CD4-positive, alpha-beta T cell treated with Interleukin-21 for 1 hour (primary cell): Measurements from ENCODE around the gene HES1.
"Not testable (repeated sequence)": the region's sequence is repeated elsewhere in the genome, so short reads cannot be mapped to it uniquely, and the experiment has no call there.

Source experiments
- DNase-seq: peaks from one replicate; pipeline ENCODE4 v3.0.0-alpha.2; 2020

HES1 gene

DNA sequence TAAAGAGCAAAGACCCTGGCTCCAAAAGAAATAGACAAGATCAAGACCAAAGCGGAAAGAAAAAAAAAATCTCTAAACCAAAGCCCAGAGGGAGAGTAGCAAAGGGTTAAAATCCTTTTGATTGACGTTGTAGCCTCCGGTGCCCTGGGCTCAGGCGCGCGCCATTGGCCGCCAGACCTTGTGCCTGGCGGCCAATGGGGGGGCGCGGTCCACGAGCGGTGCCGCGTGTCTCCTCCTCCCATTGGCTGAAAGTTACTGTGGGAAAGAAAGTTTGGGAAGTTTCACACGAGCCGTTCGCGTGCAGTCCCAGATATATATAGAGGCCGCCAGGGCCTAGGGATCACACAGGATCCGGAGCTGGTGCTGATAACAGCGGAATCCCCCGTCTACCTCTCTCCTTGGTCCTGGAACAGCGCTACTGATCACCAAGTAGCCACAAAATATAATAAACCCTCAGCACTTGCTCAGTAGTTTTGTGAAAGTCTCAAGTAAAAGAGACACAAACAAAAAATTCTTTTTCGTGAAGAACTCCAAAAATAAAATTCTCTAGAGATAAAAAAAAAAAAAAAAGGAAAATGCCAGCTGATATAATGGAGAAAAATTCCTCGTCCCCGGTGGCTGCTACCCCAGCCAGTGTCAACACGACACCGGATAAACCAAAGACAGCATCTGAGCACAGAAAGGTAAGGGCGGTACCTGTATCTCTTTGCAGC is at the start of gene HES1:
Gene HES1, plus strand, starts transcription at position 343 of the 713 bp plus-strand sequence. Its CDS starts 233 bp downstream, at position 576.
- DNase-seq = peak; percentile 41

- no peak for DNase-seq
These were observed 49.4 kb upstream of the HES1 start for GRCh38 chr3:194086388-194087075.

DNA sequence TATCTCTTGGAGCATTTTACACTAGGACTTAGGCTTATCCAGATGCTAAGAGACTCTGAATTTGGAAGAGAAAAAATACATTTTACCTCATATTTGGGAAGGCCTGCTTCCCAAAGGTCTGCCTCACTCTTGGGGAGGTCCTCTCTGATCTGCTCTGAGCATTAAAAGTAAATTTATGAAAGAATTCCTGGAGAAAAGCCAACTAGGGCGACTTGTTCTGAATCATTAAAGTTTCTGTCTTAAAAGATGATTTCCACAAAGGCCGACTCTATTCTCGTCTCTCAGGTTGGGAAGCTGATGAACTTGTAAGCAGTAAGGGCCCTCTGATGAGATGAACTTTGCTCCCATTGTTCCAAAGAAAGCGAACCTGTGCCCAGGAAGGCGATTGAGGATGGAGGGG is 48.7 kb upstream of the HES1 start:
- no peak for DNase-seq

DNA sequence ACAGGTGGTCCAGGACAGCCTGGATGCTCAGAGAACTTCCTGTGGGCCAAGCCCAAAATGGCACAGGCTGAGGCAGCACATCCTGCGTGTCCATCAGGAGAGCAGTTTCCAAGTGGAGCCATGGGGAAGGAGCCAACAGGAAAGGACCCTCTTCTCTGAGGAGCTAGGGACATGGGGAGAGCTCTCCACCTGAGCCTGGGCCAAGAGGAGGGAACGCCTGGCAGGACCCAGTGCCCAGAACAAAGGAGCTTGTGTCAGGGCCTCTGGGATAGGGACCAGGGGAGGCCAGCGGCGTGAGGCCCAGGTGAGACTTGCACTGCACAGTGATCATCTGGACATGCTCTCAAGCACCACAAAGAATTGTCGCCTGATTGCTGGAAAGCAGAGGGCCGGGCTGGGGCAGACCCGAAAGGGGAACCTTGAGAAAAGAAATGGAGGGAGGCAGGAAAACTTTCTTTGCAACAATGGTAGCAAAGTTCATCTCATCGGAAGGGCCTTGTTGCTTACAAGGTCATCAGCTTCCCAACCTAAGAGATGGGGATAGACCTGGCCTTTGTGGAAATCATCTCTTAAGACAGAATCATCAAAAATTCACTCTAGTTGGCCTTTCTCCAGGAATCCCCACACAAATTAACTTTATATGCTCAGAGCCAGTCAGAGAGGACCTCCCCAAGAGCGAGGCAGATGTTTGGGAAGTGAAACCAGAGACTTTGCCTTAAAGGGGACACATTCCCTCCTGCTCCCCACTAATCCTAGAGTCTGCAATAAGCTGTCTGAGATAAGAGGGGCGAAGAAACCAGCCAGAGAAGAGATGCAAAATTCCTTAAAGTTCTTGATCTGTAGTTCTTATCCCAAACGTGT is 47.7 kb upstream of the HES1 start:
- DNase-seq = no peak

- peak; percentile 25 for DNase-seq
These were observed 46.4 kb upstream of the HES1 start for GRCh38 chr3:194089357-194090177.

DNA sequence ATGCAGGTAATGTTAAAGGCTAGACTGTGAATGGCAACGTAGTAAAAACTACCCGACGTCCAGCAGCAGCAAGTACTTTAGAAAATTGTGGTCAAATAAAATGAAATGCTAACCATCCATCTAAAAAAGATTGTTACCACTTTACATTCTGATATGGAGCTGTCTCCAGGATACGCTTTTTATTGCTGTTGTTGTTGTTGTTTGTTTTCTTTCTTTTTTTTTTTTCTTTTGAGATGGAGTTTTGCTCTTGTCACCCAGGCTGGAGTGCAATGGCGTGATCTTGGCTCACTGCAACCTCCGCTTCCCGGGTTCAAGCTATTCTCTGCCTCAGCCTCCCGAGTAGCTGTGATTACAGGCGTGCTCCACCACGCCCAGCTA is 45.8 kb upstream of the HES1 start:
- not testable (repeated sequence) for DNase-seq

DNA sequence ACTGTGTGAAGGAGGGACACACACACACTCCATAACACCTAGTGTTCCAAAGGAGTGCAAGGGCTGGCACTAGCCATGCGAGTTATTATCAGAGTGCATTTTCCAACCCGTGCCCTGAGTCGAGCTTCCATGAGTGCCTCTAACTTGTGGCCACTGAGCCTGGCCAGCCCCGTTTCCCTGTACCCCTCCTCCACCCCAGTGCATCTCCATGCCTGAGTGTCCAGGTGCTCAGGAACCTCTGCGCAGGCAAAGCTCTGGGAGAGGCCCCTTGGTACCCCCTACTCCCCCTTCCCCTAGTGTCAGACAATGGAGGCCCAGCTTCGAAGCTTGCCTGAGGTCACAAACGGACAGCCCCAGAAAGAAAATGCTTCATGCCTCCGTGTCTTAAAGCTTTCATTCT is 45.2 kb upstream of the HES1 start:
- DNase-seq = no peak

- DNase-seq = no peak
These were observed 44.8 kb upstream of the HES1 start for GRCh38 chr3:194091141-194091540.

DNA sequence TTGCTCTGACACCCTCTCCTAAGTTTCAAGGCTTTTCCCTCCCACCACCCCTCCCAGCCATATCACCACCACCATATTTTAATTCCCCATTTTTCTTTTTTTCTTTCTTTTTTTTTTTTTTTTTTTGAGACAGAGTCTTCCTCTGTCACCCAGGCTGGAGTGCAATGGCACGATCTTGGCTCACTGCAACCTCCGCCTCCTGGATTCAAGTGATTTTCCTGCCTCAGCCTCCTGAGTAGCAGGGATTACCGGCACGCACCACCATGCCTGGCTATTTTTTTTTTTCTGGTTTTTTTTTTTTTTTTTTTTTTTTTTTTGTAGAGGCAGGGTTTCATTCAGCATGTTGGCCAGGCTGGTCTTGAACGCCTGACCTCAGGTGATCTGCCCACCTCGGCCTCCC is 44.1 kb upstream of the HES1 start:
- not testable (repeated sequence) for DNase-seq

DNA sequence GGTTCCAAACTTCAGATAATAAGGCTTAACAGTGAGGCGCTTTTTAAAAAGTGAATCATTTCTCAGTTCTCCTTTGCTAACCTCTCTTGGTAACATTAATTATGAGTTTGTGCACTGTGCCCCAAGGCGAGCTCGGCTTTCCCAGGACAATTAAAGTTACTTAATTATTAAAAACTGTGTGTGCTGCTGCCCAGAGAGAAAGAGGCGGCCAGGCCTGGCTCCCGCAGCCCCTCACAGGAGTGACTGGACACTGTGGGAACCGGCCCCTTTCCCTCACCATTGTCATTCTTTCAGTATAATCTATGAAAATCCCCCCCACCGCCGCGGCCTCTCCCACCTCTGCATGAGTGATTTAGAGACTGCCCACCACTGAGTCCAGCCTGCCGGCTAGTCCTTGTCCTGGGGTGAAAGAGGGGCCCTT is 43.1 kb upstream of the HES1 start:
- DNase-seq = no peak

DNA sequence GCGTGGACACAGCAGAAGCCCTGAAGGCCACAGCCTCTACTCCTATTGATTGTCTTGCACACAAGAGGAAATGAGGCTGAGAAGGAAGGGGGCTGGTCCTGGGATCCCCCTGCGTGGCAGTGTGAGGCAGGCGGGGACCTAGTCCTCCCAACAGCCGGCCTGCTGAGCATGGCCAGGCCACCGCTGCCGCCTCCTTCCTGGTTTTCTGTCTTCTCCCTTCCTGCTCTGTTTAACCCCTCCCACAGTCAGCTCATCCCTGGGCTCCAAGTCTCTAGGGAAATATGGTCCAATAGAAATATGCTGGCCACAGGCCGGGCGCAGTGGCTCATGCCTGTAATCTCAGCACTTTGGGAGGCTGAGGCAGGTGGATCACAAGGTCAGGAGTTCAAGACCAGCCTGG is 42.1 kb upstream of the HES1 start:
- DNase-seq = no peak

DNA sequence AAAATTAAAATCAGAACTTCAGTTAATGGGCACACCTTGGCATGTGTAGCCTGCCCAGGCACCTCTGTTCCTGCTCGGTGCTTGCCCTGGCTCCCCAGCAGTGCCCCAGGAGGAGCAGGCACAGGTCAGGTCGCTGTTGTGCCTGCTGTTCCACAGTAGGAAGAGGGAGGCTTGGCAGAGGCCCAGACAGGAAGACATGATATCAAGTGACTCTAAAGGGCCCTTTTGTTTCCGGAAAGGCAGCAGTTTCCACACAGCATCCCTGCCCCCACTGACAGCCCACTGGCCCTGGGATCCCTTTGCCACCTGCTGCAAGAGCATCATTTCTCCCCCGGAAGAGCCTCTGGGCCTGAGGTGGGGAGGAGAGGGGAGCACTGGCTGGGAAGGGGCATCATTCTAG is 40.5 kb upstream of the HES1 start:
- DNase-seq = no peak

GRCh38 chr3:194095902-194096301 is 40.0 kb upstream of the HES1 start:
- DNase-seq = no peak

GRCh38 chr3:194097141-194097882 is 38.6 kb upstream of the HES1 start:
- DNase-seq = no peak

GRCh38 chr3:194098081-194098842 is 37.7 kb upstream of the HES1 start:
- DNase-seq = no peak

DNA sequence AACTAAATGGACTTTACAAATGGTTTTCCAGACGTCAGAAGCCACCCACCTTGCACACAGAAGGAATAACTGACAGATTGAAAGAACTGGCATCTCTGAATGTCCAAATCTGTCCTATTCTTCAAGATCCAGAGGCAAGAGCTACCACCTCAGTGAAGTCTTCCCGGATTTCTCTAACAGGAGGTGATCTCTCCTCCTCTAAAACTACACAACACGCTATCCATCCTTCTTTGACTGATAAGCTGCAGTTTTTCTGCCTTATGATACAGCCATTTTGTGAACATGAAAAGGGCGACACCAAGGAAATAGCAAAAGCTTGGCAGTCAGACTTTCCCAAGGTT is 37.1 kb upstream of the HES1 start:
- no peak for DNase-seq

GRCh38 chr3:194099215-194099614 is 36.7 kb upstream of the HES1 start:
- no peak for DNase-seq

DNA sequence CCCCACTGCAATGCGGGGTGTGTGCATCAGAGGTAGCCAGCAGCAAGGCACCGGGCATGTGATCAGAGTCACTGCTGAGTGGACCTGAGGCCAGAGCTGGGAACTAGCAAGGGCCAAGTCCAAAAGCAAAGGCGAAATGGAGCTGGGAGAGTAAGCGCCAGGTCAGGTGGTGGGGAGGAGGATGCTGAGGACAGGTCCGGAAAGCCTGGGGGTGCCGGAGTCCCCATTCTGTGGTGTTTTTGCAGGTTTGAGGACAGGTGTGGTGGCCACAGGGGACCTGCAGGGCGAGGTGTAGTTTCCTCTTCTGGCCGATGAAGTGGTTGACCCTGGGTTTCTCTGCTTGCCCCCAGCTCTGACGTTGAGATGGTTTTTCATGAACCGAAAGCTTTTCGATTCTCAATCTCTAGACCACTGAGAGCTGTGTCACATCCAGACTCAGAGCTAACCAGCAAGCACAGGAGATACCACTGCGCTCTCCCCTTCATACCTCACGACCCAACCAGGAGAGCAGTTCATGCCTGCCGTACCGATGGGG is 35.0 kb upstream of the HES1 start:
- no peak for DNase-seq

GRCh38 chr3:194101592-194102432 is 34.1 kb upstream of the HES1 start:
- DNase-seq = no peak

DNA sequence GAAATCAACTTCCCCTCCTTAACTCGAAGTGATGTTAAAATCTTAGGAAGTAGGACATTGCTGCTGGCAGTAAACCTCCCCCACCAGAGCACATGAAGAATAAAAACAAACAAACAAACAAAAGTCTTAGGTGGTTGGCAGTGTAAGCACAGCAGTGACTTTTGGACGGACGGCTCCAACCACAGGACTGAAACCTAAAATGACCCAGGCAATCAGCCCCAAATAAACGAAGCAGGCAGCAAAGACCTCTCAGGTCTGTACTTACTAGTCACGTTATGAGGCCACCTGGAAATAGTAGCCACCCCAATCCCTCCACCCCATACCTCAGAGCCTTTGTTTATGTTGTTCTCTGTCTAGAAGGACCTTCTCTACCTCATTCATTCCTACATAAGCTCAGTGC is 33.5 kb upstream of the HES1 start:
- DNase-seq = no peak
